Mesenchymal stem cell (in vitro differentiated cells and primary cell): ENCODE data around the gene REV3L.

Source experiments
- DNase-seq: peaks from one replicate; pipeline ENCODE4 v3.0.0-alpha.2; 2013
- H2AFZ ChIP-seq: one replicate; pipeline ENCODE4 v1.6.1; 2013; ENCODE audit warnings: low read depth, mild to moderate bottlenecking, control low read depth, inconsistent platforms, low read length, moderate library complexity
- H2AK5ac ChIP-seq: 2 replicates; pipeline ENCODE4 v1.6.1; 2013; ENCODE audit warnings: low read length, moderate library complexity, mild to moderate bottlenecking, inconsistent platforms; ENCODE audit not compliant: severe bottlenecking
- H2BK120ac ChIP-seq: one replicate; pipeline ENCODE4 v1.6.1; 2013; ENCODE audit warnings: low read depth, mild to moderate bottlenecking, inconsistent platforms, low read length, moderate library complexity
- H2BK12ac ChIP-seq, 2 experiments: one replicate each; pipeline ENCODE4 v1.6.1; 2013; ENCODE audit warnings: inconsistent platforms in 2 of 2, low read length in 2 of 2, mild to moderate bottlenecking in 2 of 2, moderate library complexity in 2 of 2, control low read depth in 1 of 2
- H2BK15ac ChIP-seq: one replicate; pipeline ENCODE4 v1.6.1; 2013; ENCODE audit warnings: mild to moderate bottlenecking, low read depth, inconsistent platforms; ENCODE audit not compliant: poor library complexity, severe bottlenecking
- H2BK5ac ChIP-seq: 2 replicates; pipeline ENCODE4 v1.6.1; 2013; ENCODE audit warnings: low read depth, mild to moderate bottlenecking, low read length, control low read depth, inconsistent platforms; ENCODE audit not compliant: poor library complexity, severe bottlenecking
- H3K14ac ChIP-seq, 2 experiments: one replicate each; pipeline ENCODE4 v1.6.1; 2013; ENCODE audit warnings: inconsistent platforms in 2 of 2, low read length in 2 of 2, control low read depth in 1 of 2, mild to moderate bottlenecking in 1 of 2, moderate library complexity in 1 of 2
- H3K18ac ChIP-seq, 2 experiments: one replicate each; pipeline ENCODE4 v1.6.1; 2013; ENCODE audit warnings: inconsistent platforms in 2 of 2, low read length in 2 of 2, control low read depth in 1 of 2, low read depth in 1 of 2, mild to moderate bottlenecking in 1 of 2
- H3K23ac ChIP-seq, 2 experiments: one replicate each; pipeline ENCODE4 v1.6.1; 2013; ENCODE audit warnings: inconsistent platforms in 2 of 2, low read length in 2 of 2, mild to moderate bottlenecking in 2 of 2, moderate library complexity in 2 of 2, control low read depth in 1 of 2
- H3K27ac ChIP-seq: 2 replicates; pipeline ENCODE4 v1.5.1; 2013; ENCODE audit warnings: mild to moderate bottlenecking, moderate library complexity, low read length, control low read depth, inconsistent platforms; ENCODE audit not compliant: poor library complexity, severe bottlenecking
- H3K27me3 ChIP-seq, 2 experiments: 2 replicates each; pipeline versions ENCODE4 v1.6.1 to v1.7.0; 2013; ENCODE audit warnings: low read length in 2 of 2, mild to moderate bottlenecking in 2 of 2, moderate library complexity in 2 of 2, control low read depth in 1 of 2, inconsistent platforms in 1 of 2; ENCODE audit not compliant: control insufficient read depth in 1 of 2, insufficient read depth in 1 of 2
- H3K36me3 ChIP-seq, 2 experiments: 2 replicates each; pipeline versions ENCODE4 v1.6.1 to v1.7.0; 2013; ENCODE audit warnings: low read length in 2 of 2, control low read depth in 1 of 2, inconsistent platforms in 1 of 2, low read depth in 1 of 2, mild to moderate bottlenecking in 1 of 2; ENCODE audit not compliant: insufficient read depth in 2 of 2, control insufficient read depth in 1 of 2
- H3K4ac ChIP-seq, 2 experiments: one replicate each; pipeline ENCODE4 v1.6.1; 2013; ENCODE audit warnings: inconsistent platforms in 2 of 2, low read length in 2 of 2, mild to moderate bottlenecking in 2 of 2, moderate library complexity in 2 of 2, control low read depth in 1 of 2, low read depth in 1 of 2
- H3K4me1 ChIP-seq: 2 replicates; pipeline ENCODE4 v1.6.1; 2013; ENCODE audit warnings: low read depth, low read length, control low read depth; ENCODE audit not compliant: control insufficient read depth, insufficient read depth
- H3K4me2 ChIP-seq: 2 replicates; pipeline ENCODE4 v1.6.1; 2013; ENCODE audit warnings: low read length, mild to moderate bottlenecking, inconsistent platforms; ENCODE audit not compliant: poor library complexity, severe bottlenecking
- H3K4me3 ChIP-seq, 2 experiments: 2 replicates each; pipeline versions ENCODE4 v1.5.1 to v1.7.0; 2013; ENCODE audit warnings: low read length in 2 of 2, mild to moderate bottlenecking in 2 of 2, control low read depth in 1 of 2, low read depth in 1 of 2; ENCODE audit not compliant: insufficient read depth in 1 of 2
- H3K79me1 ChIP-seq: replicated peaks from 2 replicates; pipeline ENCODE4 v1.6.1; 2013; ENCODE audit warnings: mild to moderate bottlenecking, control low read depth, low read length, inconsistent platforms; ENCODE audit not compliant: poor library complexity, severe bottlenecking
- H3K9ac ChIP-seq: 2 replicates; pipeline ENCODE4 v1.7.0; 2013; ENCODE audit warnings: mild to moderate bottlenecking, low read length, moderate library complexity
- H3K9me3 ChIP-seq: 2 replicates; pipeline ENCODE4 v1.7.0; 2013; ENCODE audit warnings: mild to moderate bottlenecking, low read length; ENCODE audit not compliant: control insufficient read depth
- H4K8ac ChIP-seq: one replicate; pipeline ENCODE4 v1.6.1; 2013; ENCODE audit warnings: inconsistent platforms, mild to moderate bottlenecking, low read length, moderate library complexity
- H4K91ac ChIP-seq: one replicate; pipeline ENCODE4 v1.6.1; 2013; ENCODE audit warnings: mild to moderate bottlenecking, low read length, inconsistent platforms
- WGBS: methylation state at CpG from one replicate; pipeline ENCODE4 v1.1.7; 2013; ENCODE audit warnings: mixed read lengths; 5-methylcytosine and 5-hydroxymethylcytosine counted together

Gene REV3L

GRCh38 chr6:111411046-111411445, 72.0 kb downstream of the REV3L start:
- H3K14ac ChIP-seq: no peak overlapping the region
- DNase-seq: no peak
- H2BK15ac ChIP-seq: no peak overlapping the region
- no peak overlapping the region for H3K9ac ChIP-seq
- H3K23ac ChIP-seq: no peak overlapping the region
- H2AFZ ChIP-seq: no peak overlapping the region
- no peak overlapping the region for H3K4me3 ChIP-seq
- no peak overlapping the region for H2BK5ac ChIP-seq
- H4K8ac ChIP-seq: no peak overlapping the region
- no peak overlapping the region for H2BK12ac ChIP-seq
- WGBS: 92% methylated on average over 2 of the region's 4 CpGs
- H2AK5ac ChIP-seq: no peak overlapping the region
- no peak overlapping the region for H3K4me2 ChIP-seq
- no peaks in the 10 kb centered on the region for H3K4me1 ChIP-seq
- peaks cover 7% of the 10 kb centered on the region for H3K79me1 ChIP-seq
- no peak overlapping the region for H3K4ac ChIP-seq
- H3K27ac ChIP-seq: no peak overlapping the region
- H3K36me3 ChIP-seq: peaks cover 4 to 99% of the 10 kb centered on the region in 2 experiments
- H4K91ac ChIP-seq: no peak overlapping the region
- no peak overlapping the region for H3K18ac ChIP-seq
- no peak overlapping the region for H2BK120ac ChIP-seq
- H3K9me3 ChIP-seq: no peaks in the 10 kb centered on the region
- H3K27me3 ChIP-seq: no peaks in the 10 kb centered on the region

- Histone ChIP-seq H3K9me3 (no peaks in the 10 kb centered on the region), H3K27ac (no peak overlapping the region), H3K4me2 (no peak overlapping the region), H3K4me1 (no peaks in the 10 kb centered on the region), H3K27me3 (no peaks in the 10 kb centered on the region), H2AK5ac (no peak overlapping the region), H2BK12ac (no peak overlapping the region), H4K91ac (no peak overlapping the region), H3K4ac (no peak overlapping the region), H3K4me3 (no peak overlapping the region), H3K23ac (no peak overlapping the region), H4K8ac (no peak overlapping the region), H3K18ac (no peak overlapping the region), H3K9ac (no peak overlapping the region), H3K36me3 (peaks cover 4 to 99% of the 10 kb centered on the region in 2 experiments), H3K14ac (no peak overlapping the region), H2BK120ac (no peak overlapping the region), H2AFZ (no peak overlapping the region), H2BK5ac (no peak overlapping the region), H3K79me1 (peaks cover 6% of the 10 kb centered on the region), H2BK15ac (no peak overlapping the region)
- WGBS: 100% methylated on average over 3 of the region's 3 CpGs
- DNase-seq: no peak
Observed at GRCh38 chr6:111410371-111410770, 72.6 kb downstream of the REV3L start.

GRCh38 chr6:111409430-111409829, 73.6 kb downstream of the REV3L start:
- H3K4me1 ChIP-seq: no peaks in the 10 kb centered on the region
- H3K27ac ChIP-seq: no peak overlapping the region
- H4K91ac ChIP-seq: no peak overlapping the region
- 93% methylated on average over 1 of the region's 1 CpG for WGBS
- no peak overlapping the region for H3K4me2 ChIP-seq
- no peak overlapping the region for H2BK5ac ChIP-seq
- H2BK120ac ChIP-seq: no peak overlapping the region
- H3K23ac ChIP-seq: no peak overlapping the region
- no peak for DNase-seq
- no peak overlapping the region for H3K4ac ChIP-seq
- H3K27me3 ChIP-seq: no peaks in the 10 kb centered on the region
- no peak overlapping the region for H2BK15ac ChIP-seq
- no peak overlapping the region for H2AK5ac ChIP-seq
- peaks cover 7 to 99% of the 10 kb centered on the region in 2 experiments for H3K36me3 ChIP-seq
- no peak overlapping the region for H3K4me3 ChIP-seq
- no peak overlapping the region for H3K9ac ChIP-seq
- H3K18ac ChIP-seq: no peak overlapping the region
- H3K79me1 ChIP-seq: peaks cover 2% of the 10 kb centered on the region
- H2AFZ ChIP-seq: no peak overlapping the region
- H3K14ac ChIP-seq: no peak overlapping the region
- H3K9me3 ChIP-seq: no peaks in the 10 kb centered on the region
- no peak overlapping the region for H4K8ac ChIP-seq
- H2BK12ac ChIP-seq: no peak overlapping the region

- Histone ChIP-seq H3K18ac (no peak overlapping the region), H3K23ac (no peak overlapping the region), H3K9me3 (no peaks in the 10 kb centered on the region), H3K14ac (no peak overlapping the region), H3K4me2 (no peak overlapping the region), H2AK5ac (no peak overlapping the region), H3K4me1 (no peaks in the 10 kb centered on the region), H3K4ac (no peak overlapping the region), H3K4me3 (no peak overlapping the region), H2BK12ac (no peak overlapping the region), H3K79me1 (peaks cover 2% of the 10 kb centered on the region), H4K8ac (no peak overlapping the region), H4K91ac (no peak overlapping the region), H2BK120ac (no peak overlapping the region), H3K27me3 (no peaks in the 10 kb centered on the region), H2BK15ac (no peak overlapping the region), H2AFZ (no peak overlapping the region), H2BK5ac (no peak overlapping the region), H3K27ac (no peak overlapping the region), H3K36me3 (peaks cover 7 to 99% of the 10 kb centered on the region in 2 experiments), H3K9ac (no peak overlapping the region)
- no peak for DNase-seq
- 97% methylated on average over 4 of the region's 4 CpGs for WGBS
Observed at GRCh38 chr6:111407686-111408085, 75.3 kb downstream of the REV3L start.
